H9 (cell line): ENCODE data around the gene SRSF7. TPM values are rescaled to one million over a fixed set of nuclear protein-coding genes. Genes with fewer than 3 reads are reported as not detected.

Source experiments
- DNase-seq: peaks from one replicate; pipeline ENCODE4 v3.0.0-alpha.2; 2017
- H2AFZ ChIP-seq: one replicate; pipeline ENCODE4 v1.6.1; 2013; ENCODE audit warnings: mild to moderate bottlenecking, low read length, control low read depth, moderate library complexity
- H2AK5ac ChIP-seq: 2 replicates; pipeline ENCODE4 v1.6.1; 2013; ENCODE audit warnings: low read length, control low read depth, mixed read lengths; ENCODE audit not compliant: insufficient read length
- H2BK120ac ChIP-seq: one replicate; pipeline ENCODE4 v1.6.1; 2013; ENCODE audit warnings: low read depth, mild to moderate bottlenecking, low read length, control low read depth, inconsistent platforms; ENCODE audit not compliant: poor library complexity, severe bottlenecking
- H2BK12ac ChIP-seq: 2 replicates; pipeline ENCODE4 v1.6.1; 2013; ENCODE audit warnings: low read length, control low read depth, mixed read lengths, low read depth; ENCODE audit not compliant: insufficient read length
- H2BK15ac ChIP-seq: 2 replicates; pipeline ENCODE4 v1.6.1; 2013; ENCODE audit warnings: low read depth, low read length, control low read depth
- H2BK20ac ChIP-seq: one replicate; pipeline ENCODE4 v1.6.1; 2013; ENCODE audit warnings: low read depth, mild to moderate bottlenecking, low read length, control low read depth, inconsistent platforms; ENCODE audit not compliant: poor library complexity, severe bottlenecking
- H2BK5ac ChIP-seq: 2 replicates; pipeline ENCODE4 v1.6.1; 2013; ENCODE audit warnings: low read length, control low read depth, mixed read lengths; ENCODE audit not compliant: insufficient read length
- H3K14ac ChIP-seq: 2 replicates; pipeline ENCODE4 v1.6.1; 2013; ENCODE audit warnings: low read length, control low read depth; ENCODE audit not compliant: insufficient read depth
- H3K18ac ChIP-seq: 2 replicates; pipeline ENCODE4 v1.6.1; 2013; ENCODE audit warnings: low read depth, mild to moderate bottlenecking, mixed read lengths, low read length, control low read depth; ENCODE audit not compliant: insufficient read length
- H3K23ac ChIP-seq: 2 replicates; pipeline ENCODE4 v1.6.1; 2013; ENCODE audit warnings: low read length, control low read depth, mixed read lengths, low read depth; ENCODE audit not compliant: insufficient read length
- H3K23me2 ChIP-seq: 2 replicates; pipeline ENCODE4 v1.6.1; 2013; ENCODE audit warnings: low read depth, mild to moderate bottlenecking, mixed read lengths, low read length, control low read depth; ENCODE audit not compliant: insufficient read length, poor library complexity, severe bottlenecking
- H3K27ac ChIP-seq: 2 replicates; pipeline ENCODE4 v1.5.1; 2013; ENCODE audit warnings: low read length, control low read depth, mixed read lengths, low read depth; ENCODE audit not compliant: insufficient read length
- H3K27me3 ChIP-seq: 2 replicates; pipeline ENCODE4 v1.6.1; 2013; ENCODE audit warnings: low read length, control low read depth, inconsistent platforms; ENCODE audit not compliant: insufficient read depth
- H3K4ac ChIP-seq: 2 replicates; pipeline ENCODE4 v1.6.1; 2013; ENCODE audit warnings: low read depth, mild to moderate bottlenecking, control low read depth, inconsistent platforms, low read length, moderate library complexity
- H3K4me1 ChIP-seq: 2 replicates; pipeline ENCODE4 v1.6.1; 2013; ENCODE audit warnings: low read length, control low read depth, inconsistent platforms; ENCODE audit not compliant: insufficient read depth
- H3K4me2 ChIP-seq: 2 replicates; pipeline ENCODE4 v1.6.1; 2013; ENCODE audit warnings: low read length, control low read depth, mixed read lengths; ENCODE audit not compliant: insufficient read length, insufficient read depth
- H3K56ac ChIP-seq: 2 replicates; pipeline ENCODE4 v1.6.1; 2013; ENCODE audit warnings: low read depth, mild to moderate bottlenecking, mixed read lengths, low read length, control low read depth; ENCODE audit not compliant: insufficient read length
- H3K79me1 ChIP-seq: 2 replicates; pipeline ENCODE4 v1.6.1; 2013; ENCODE audit warnings: low read depth, mild to moderate bottlenecking, moderate library complexity, low read length, control low read depth, inconsistent platforms; ENCODE audit not compliant: insufficient read depth, poor library complexity, severe bottlenecking
- H3K79me2 ChIP-seq: 2 replicates; pipeline ENCODE4 v1.6.1; 2013; ENCODE audit warnings: low read length, control low read depth, inconsistent platforms; ENCODE audit not compliant: insufficient read depth
- H3K9ac ChIP-seq: 2 replicates; pipeline ENCODE4 v1.6.1; 2013; ENCODE audit warnings: low read length, control low read depth, mixed read lengths; ENCODE audit not compliant: insufficient read length; ENCODE audit errors: extremely low read depth
- H3K9me3 ChIP-seq: one replicate; pipeline ENCODE4 v1.6.1; 2013; ENCODE audit warnings: low read depth, low read length, inconsistent platforms; ENCODE audit not compliant: control insufficient read depth
- H3T11ph ChIP-seq: one replicate; pipeline ENCODE4 v1.6.1; 2013; ENCODE audit warnings: mild to moderate bottlenecking, low read length, control low read depth, inconsistent platforms
- H4K20me1 ChIP-seq: one replicate; pipeline ENCODE4 v1.6.1; 2013; ENCODE audit not compliant: control insufficient read depth, insufficient read length, insufficient read depth
- H4K5ac ChIP-seq: 2 replicates; pipeline ENCODE4 v1.6.1; 2013; ENCODE audit warnings: low read depth, mild to moderate bottlenecking, mixed read lengths, low read length, control low read depth; ENCODE audit not compliant: insufficient read length
- H4K8ac ChIP-seq: replicated peaks from 2 replicates; pipeline ENCODE4 v1.6.1; 2013; ENCODE audit warnings: low read length, control low read depth, mixed read lengths, low read depth; ENCODE audit not compliant: insufficient read length
- H4K91ac ChIP-seq: 2 replicates; pipeline ENCODE4 v1.6.1; 2013; ENCODE audit warnings: low read depth, mild to moderate bottlenecking, moderate library complexity, mixed read lengths, low read length, control low read depth; ENCODE audit not compliant: insufficient read length
- H3K27ac Mint-ChIP-seq, 3 experiments: 2 replicates in 2 of 3; 3 replicates in 1 of 3; pipeline ENCODE4 v1.8.0; 2020 to 2021; ENCODE audit warnings: mixed read lengths in 3 of 3, mild to moderate bottlenecking in 1 of 3, moderate library complexity in 1 of 3
- H3K27me3 Mint-ChIP-seq: 2 replicates; pipeline ENCODE4 v1.8.0; 2021; ENCODE audit warnings: low read depth, mild to moderate bottlenecking, moderate library complexity, mixed read lengths
- H3K36me3 Mint-ChIP-seq, 3 experiments: 2 replicates in 2 of 3; 3 replicates in 1 of 3; pipeline ENCODE4 v1.8.0; 2020 to 2021; ENCODE audit warnings: low read depth in 3 of 3, mixed read lengths in 3 of 3; ENCODE audit not compliant: insufficient read depth in 1 of 3
- H3K4me1 Mint-ChIP-seq, 2 experiments: 2 replicates each; pipeline ENCODE4 v1.8.0; 2020; ENCODE audit warnings: mixed read lengths in 2 of 2
- H3K4me3 Mint-ChIP-seq, 2 experiments: 2 replicates in 1 of 2; 3 replicates in 1 of 2; pipeline ENCODE4 v1.8.0; 2020 to 2021; ENCODE audit warnings: mild to moderate bottlenecking in 2 of 2, mixed read lengths in 2 of 2, moderate library complexity in 1 of 2
- H3K9me3 Mint-ChIP-seq, 2 experiments: 2 replicates in 1 of 2; 3 replicates in 1 of 2; pipeline ENCODE4 v1.8.0; 2020; ENCODE audit warnings: mild to moderate bottlenecking in 2 of 2, mixed read lengths in 2 of 2, moderate library complexity in 1 of 2
- CTCF ChIP-seq: fragments of 200-600 bp; sonication (generic); conservative IDR thresholded peaks from 3 replicates; pipeline ENCODE4 v1.8.0; 2021; ENCODE audit warnings: antibody characterized with exemption, mild to moderate bottlenecking
- WGBS: extraction: QIAGEN DNeasy Blood & Tissue Kit; methylation state at CpG from one replicate; pipeline ENCODE4 v1.1.7; 2013; ENCODE audit warnings: missing lambda C conversion rate, low lambda C conversion rate, mixed read lengths; ENCODE audit not compliant: insufficient read length; ENCODE audit errors: extremely low coverage; 5-methylcytosine and 5-hydroxymethylcytosine counted together
- total RNA-seq: library from RNA; stranded (reverse); gene quantifications from 2 replicates; pipeline ENCODE4 v1.2.1, GENCODE V29; 2021

SRSF7 gene
- total RNA-seq, 1 experiment from 2014 or later, result 576 TPM

DNA sequence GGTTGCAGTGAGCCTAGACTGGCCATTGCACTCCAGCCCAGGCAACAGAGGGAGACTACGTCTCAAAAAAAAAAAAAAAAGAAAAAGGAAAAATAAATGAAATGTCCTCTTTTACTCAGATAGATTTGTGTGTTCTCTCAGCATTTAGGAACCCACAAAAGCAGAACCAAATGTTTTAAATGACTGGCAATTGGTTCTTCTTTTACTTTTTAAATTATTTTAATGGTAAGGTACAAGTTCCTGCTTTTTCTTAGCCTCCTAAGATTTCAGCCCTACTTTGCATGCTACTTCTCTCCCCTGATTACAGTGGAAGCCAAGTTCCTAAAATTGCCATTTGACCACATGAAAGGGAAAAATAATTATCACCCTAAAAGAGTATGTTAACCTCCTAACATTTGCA lies 23.5 kb downstream of the SRSF7 start:
- no peak overlapping the region for H2BK15ac ChIP-seq
- H3K79me1 ChIP-seq, result no peaks in the 10 kb centered on the region
- no peaks in the 10 kb centered on the region for H3K27me3 ChIP-seq
- no peak overlapping the region for H3K4me2 ChIP-seq
- H3K36me3 Mint-ChIP-seq, result peaks cover 0 to 8% (median 4%) of the 10 kb centered on the region in 3 experiments; a peak in 4 of 7 replicates
- no CpG with 5 or more reads among the region's 1 CpG for WGBS
- H3K27me3 Mint-ChIP-seq, result no peaks in the 10 kb centered on the region
- H3K14ac ChIP-seq, result no peak overlapping the region
- H3K23ac ChIP-seq, result no peak overlapping the region
- H3K9me3 ChIP-seq, result no peaks in the 10 kb centered on the region
- no peaks in the 10 kb centered on the region for H4K20me1 ChIP-seq
- H3K27ac Mint-ChIP-seq, result no peak overlapping the region
- H3K9me3 Mint-ChIP-seq, result no peaks in the 10 kb centered on the region
- no peak overlapping the region for H3K18ac ChIP-seq
- TF ChIP-seq CTCF, result no peak
- no peaks in the 10 kb centered on the region for H3K23me2 ChIP-seq
- no peak overlapping the region for H3K9ac ChIP-seq
- no peaks in the 10 kb centered on the region for H3K4me1 Mint-ChIP-seq
- no peak overlapping the region for H2BK20ac ChIP-seq
- H3K4me1 ChIP-seq, result no peaks in the 10 kb centered on the region
- no peaks in the 10 kb centered on the region for H3K79me2 ChIP-seq
- H2BK120ac ChIP-seq, result no peak overlapping the region
- H4K8ac ChIP-seq, result no peak overlapping the region
- no peak overlapping the region for H3K27ac ChIP-seq
- no peak overlapping the region for H3T11ph ChIP-seq
- no peak overlapping the region for H2AK5ac ChIP-seq
- no peak overlapping the region for H4K5ac ChIP-seq
- no peak for DNase-seq
- H3K56ac ChIP-seq, result no peak overlapping the region
- H2BK12ac ChIP-seq, result no peak overlapping the region
- H3K4me3 Mint-ChIP-seq, result no peak overlapping the region
- H3K4ac ChIP-seq, result no peak overlapping the region
- H4K91ac ChIP-seq, result no peak overlapping the region
- H2BK5ac ChIP-seq, result no peak overlapping the region
- H2AFZ ChIP-seq, result no peak overlapping the region
